GM20431 (cell line): ENCODE results near the gene ACSL6.

Source experiments
- in situ Hi-C: fragments of 300-500 bp; cut with MseI, MboI; formaldehyde crosslinking; loops from one replicate; pipeline ENCODE4 v1.15.0; 2020; ENCODE audit warnings: low sequenced_read_pairs; ENCODE audit not compliant: unreplicated experiment

ACSL6 gene

GRCh38 chr5:132050136-132050535 lies 38.7 kb upstream of the ACSL6 start:
- in situ Hi-C loops: no loop called here

DNA sequence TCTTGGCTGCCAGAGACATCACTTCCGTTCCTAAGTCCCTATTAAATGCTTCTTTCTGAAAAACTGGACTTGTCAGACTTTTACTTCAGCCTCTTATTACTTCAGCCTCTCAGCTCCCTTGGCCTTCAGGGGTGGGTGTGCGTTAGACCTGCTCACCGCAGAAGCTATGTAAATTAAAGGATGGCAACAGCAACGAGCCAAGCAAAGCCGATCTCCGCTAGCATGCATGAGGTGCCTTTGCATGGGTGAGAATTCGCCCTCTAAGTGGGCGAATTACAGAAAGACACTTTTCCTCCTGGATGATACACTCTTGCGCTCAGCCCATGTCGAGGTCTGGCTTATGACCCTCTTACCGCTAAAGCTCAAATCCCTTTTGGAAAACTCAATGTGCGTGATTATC lies 38.1 kb upstream of the ACSL6 start:
- in situ Hi-C loops: no loop called here

GRCh38 chr5:132049093-132049492 lies 37.6 kb upstream of the ACSL6 start:
- in situ Hi-C loops: no loop called here

DNA sequence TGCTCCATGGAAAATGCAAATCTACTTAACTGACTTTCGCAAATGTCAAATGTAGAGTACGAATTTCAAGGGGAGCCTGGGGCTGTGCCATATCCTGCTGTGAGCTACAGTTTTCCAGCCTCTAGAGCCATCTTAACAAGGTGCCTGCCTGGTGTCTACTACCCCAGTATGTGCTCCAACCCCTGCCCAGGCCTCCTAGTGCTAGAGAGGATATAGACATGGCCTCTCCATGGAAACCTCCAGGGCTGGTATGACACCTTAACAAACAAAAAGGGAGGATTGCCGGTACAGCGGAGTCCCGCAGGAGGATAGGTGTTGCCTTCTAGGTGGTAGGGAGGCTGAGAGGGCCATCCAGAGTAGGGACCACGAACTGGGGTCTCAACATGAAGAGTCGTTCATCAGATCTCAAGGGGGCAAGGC lies 35.4 kb upstream of the ACSL6 start:
- in situ Hi-C loops: no loop called here

DNA sequence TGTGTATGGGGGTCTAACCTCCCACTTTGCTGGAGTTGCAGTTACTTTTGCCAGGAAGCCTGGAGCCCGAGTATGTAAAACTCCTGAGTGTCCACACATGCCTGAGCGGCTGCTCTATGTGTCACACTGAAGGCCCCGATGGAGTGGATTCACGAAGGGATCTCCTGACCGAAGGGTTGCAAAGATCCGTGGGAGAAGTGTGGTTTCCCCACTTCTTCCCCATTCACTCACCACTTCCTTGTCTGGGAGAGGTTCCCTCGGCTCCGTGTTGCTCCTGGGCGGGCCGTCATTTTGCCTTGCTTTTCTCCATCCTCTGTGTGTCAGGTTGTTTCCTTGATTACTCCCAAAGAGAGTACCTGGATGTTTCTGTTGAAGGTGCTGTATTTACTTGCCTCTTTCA lies 32.7 kb upstream of the ACSL6 start:
- in situ Hi-C loops: no loop called here

GRCh38 chr5:132037353-132037752 lies 25.9 kb upstream of the ACSL6 start:
- in situ Hi-C loops: no loop called here

GRCh38 chr5:132033122-132033521 lies 21.7 kb upstream of the ACSL6 start:
- in situ Hi-C loops: no loop called here

DNA sequence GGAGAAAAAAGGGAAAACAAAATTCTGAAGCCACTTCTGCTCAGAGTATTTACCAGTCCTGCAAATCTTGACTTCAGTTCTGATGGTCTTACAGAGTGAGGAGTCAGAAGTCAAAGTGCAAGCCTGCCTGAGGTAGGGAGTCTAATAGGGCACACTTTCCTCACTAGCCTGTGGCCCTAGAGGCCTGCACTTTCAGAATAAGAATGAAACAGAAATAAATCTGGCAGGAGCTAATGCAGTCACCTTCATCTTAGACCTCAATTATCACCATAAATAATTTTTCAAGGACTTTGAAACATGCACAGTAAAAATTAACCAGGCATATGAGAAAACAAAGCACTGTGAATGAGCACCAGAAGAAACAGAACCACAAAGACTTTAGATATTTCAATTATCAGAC lies 20.7 kb upstream of the ACSL6 start:
- in situ Hi-C loops: no loop called here

DNA sequence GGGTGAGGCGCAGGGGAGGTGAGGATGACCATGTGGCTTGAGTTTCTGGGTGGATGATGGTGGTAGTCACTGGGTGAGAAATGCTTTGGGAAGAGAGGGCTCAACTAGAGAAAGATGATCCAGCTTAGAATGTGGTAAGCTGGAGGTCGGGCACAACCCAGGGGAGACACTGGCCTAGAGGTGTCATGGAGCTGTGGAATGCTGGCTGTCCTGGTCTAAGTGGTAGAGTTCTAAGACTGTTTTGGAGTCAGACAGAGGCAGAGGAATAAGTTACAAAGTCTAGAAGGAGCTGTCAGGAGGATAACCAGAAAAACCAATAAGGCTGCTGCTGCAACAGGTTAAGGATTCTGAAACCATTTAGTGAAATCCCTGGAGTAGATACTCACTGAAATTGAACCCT lies 19.2 kb upstream of the ACSL6 start:
- in situ Hi-C loops: no loop called here

- in situ Hi-C loops: no loop called here
These were observed 18.3 kb upstream of the ACSL6 start for GRCh38 chr5:132029609-132030330.

GRCh38 chr5:132027027-132027426 lies 15.6 kb upstream of the ACSL6 start:
- in situ Hi-C loops: no loop called here

DNA sequence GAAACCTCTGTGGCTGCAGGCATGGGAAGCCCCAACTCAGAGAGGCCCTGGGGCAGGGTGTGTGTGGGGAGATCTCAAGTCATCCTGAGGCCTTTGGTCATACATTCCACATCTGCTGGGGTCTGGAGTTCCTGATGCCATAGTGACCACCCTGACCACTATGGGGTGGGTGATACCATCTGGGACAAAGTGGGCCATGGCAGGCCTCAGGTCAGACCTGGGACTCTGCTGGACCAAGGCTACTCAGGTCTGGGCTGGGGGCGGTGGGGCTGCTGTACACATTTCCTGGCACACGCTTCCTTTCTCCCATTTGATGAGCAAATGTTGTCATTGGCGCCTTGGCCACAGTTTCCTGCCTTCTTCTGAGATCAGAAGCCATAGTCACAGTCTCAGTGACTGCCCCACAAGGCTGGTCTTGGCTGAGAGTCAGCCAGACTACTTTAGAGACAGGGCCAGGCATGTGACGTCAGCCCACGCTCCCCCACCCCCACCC lies 15.1 kb upstream of the ACSL6 start:
- in situ Hi-C loops: no loop called here

- in situ Hi-C loops: no loop called here
These were observed 14.0 kb upstream of the ACSL6 start for GRCh38 chr5:132025403-132025971.

DNA sequence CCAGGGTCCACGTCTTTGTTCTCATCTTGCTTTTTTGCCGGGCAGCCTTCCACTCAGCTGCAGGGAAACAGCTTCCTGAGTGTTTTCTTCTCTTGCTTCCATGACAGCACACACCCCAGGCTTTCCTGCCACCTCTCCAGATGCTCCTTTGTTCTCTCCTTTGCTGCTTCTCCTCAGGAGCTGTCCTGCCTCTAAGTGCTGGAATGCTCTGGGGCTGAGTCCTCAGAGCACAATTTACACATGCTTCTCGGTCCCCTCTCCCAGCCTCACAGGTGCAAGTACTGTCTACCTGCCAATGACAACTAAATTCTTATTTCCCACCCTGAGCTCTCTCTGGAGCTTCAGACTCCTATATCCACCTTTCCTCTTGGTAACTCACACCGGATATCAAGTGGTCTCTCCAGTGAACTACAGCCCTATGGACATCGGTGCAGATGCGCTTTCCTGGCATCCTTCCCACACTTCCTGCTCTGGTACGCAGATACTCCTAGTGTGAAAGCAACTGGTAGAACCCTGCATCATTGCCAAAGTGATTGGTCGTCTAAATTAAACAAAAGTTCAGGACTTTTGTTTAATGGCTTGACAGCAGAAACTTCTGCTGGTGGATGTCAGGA lies 13.4 kb upstream of the ACSL6 start:
- in situ Hi-C loops: loop anchor here (25.0 kb wide), 2 partner anchors 213 to 588 kb away; no protein-coding TSS in a partner anchor

DNA sequence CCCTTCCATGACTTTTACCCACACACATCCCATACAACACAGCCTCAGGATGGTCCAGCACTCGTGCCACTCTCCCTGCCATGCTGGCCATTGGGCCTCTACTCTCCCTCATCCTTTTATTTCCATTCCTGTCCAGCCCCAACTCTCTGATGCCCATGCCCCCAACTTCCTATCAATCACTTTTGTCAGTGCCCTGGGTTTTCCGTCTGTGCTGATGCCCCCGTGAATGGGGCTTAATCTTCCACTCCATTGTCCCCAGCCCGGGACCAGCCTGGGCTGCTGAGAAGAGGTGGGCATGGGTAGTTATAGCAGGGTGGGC lies 12.6 kb upstream of the ACSL6 start:
- in situ Hi-C loops: loop anchor here (25.0 kb wide), 2 partner anchors 212 to 587 kb away; no protein-coding TSS in a partner anchor

GRCh38 chr5:132023258-132024116 lies 12.0 kb upstream of the ACSL6 start:
- in situ Hi-C loops: loop anchor here (25.0 kb wide), 2 partner anchors 211 to 586 kb away; no protein-coding TSS in a partner anchor

- in situ Hi-C loops: loop anchor here (25.0 kb wide), 2 partner anchors 210 to 585 kb away; no protein-coding TSS in a partner anchor
These were observed 11.3 kb upstream of the ACSL6 start for GRCh38 chr5:132022737-132023136.

GRCh38 chr5:132021654-132022053 lies 10.2 kb upstream of the ACSL6 start:
- in situ Hi-C loops: loop anchor here (25.0 kb wide), 2 partner anchors 209 to 584 kb away; no protein-coding TSS in a partner anchor

DNA sequence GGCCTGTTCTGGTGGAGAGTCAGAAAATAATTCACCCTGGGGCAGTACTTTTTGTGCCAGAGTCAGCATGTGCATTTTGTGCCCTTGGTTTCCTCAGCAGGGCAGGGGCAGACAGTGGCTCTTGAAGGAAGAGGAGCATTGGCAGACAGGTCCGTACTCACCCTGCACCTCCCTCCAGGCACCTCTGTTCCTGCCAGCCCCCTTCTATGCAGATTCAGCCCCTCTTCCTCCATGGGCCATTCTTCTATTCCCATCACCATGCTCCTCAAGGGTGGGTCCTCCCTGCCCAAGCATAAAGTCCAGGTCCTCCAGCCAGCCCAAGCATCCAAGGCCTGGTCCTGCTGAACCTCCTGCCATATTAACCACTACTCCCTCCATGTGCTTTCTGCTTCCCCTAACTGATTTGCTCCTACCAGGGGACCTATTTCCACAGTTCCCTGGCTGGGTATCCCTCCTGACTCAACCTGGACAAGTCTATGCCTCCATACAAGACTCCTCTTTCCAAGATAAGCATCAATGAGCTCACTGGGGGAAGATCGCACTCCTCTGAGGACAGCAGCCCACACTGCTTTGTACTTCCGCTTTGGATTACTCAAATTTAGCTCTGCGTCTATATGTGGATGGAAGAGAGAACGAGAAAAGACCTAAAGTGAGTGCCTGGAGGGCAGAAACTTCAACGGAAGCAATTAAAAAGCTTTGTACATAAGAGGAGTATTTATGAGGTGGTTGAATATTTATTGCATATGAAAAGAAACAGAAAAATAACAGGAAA lies 9.3 kb upstream of the ACSL6 start:
- in situ Hi-C loops: loop anchor here (25.0 kb wide), 2 partner anchors 208 to 583 kb away; no protein-coding TSS in a partner anchor
